Activated CD4-positive, alpha-beta T cell treated with anti-CD3 and anti-CD28 coated beads, Interleukin-2, Interleukin-4, amounts not matched to agents 100 ng/mL and 50 ng/mL, durations not matched to agents 16 hours and 8 hours (primary cell): ENCODE measurements around the gene FMO3.

Experiments used
- DNase-seq: peaks from one replicate; pipeline ENCODE4 v3.0.0-alpha.2; 2020; ENCODE audit warnings: low spot score

Gene FMO3

GRCh38 chr1:171090604-171091003, at the start of gene FMO3:
Gene FMO3, plus strand, starts transcription at chr1:171090905. Its CDS starts 1,754 bp downstream, at chr1:171092659.
- no peak for DNase-seq

- no peak for DNase-seq
Observed at GRCh38 chr1:171048014-171048413, 42.7 kb upstream of the FMO3 start.

- DNase-seq, result no peak
Observed at GRCh38 chr1:171052977-171053376, 37.7 kb upstream of the FMO3 start.

GRCh38 chr1:171055966-171056643, 34.6 kb upstream of the FMO3 start:
- no peak for DNase-seq

- no peak for DNase-seq
Observed at GRCh38 chr1:171061425-171062143, 29.1 kb upstream of the FMO3 start.

GRCh38 chr1:171062902-171063301, 27.8 kb upstream of the FMO3 start:
- no peak for DNase-seq

- no peak for DNase-seq
Observed at GRCh38 chr1:171075041-171075440, 15.7 kb upstream of the FMO3 start.

- no peak for DNase-seq
Observed at GRCh38 chr1:171081314-171081753, 9.4 kb upstream of the FMO3 start.

- no peak for DNase-seq
Observed at GRCh38 chr1:171081763-171082201, 8.9 kb upstream of the FMO3 start.

GRCh38 chr1:171082606-171083005, 8.1 kb upstream of the FMO3 start:
- no peak for DNase-seq

GRCh38 chr1:171083222-171083621, 7.5 kb upstream of the FMO3 start:
- DNase-seq, result no peak

GRCh38 chr1:171084091-171084490, 6.6 kb upstream of the FMO3 start:
- DNase-seq, result no peak

GRCh38 chr1:171084870-171085269, 5.8 kb upstream of the FMO3 start:
- no peak for DNase-seq

- DNase-seq, result no peak
Observed at GRCh38 chr1:171087896-171088295, 2.8 kb upstream of the FMO3 start.

GRCh38 chr1:171103862-171104261, 13.2 kb downstream of the FMO3 start:
- no peak for DNase-seq

- no peak for DNase-seq
Observed at GRCh38 chr1:171107262-171107940, 16.7 kb downstream of the FMO3 start.

- DNase-seq, result no peak
Observed at GRCh38 chr1:171107969-171108368, 17.3 kb downstream of the FMO3 start.

- no peak for DNase-seq
Observed at GRCh38 chr1:171109966-171110365, 19.3 kb downstream of the FMO3 start.

GRCh38 chr1:171110621-171111326, 20.1 kb downstream of the FMO3 start:
- no peak for DNase-seq

- no peak for DNase-seq
Observed at GRCh38 chr1:171112119-171112518, 21.4 kb downstream of the FMO3 start.

- no peak for DNase-seq
Observed at GRCh38 chr1:171113382-171113781, 22.7 kb downstream of the FMO3 start.

- DNase-seq, result no peak
Observed at GRCh38 chr1:171115280-171115897, 24.7 kb downstream of the FMO3 start.
